ENCODE data around the gene SCD5.

The SCD5 gene

DNA sequence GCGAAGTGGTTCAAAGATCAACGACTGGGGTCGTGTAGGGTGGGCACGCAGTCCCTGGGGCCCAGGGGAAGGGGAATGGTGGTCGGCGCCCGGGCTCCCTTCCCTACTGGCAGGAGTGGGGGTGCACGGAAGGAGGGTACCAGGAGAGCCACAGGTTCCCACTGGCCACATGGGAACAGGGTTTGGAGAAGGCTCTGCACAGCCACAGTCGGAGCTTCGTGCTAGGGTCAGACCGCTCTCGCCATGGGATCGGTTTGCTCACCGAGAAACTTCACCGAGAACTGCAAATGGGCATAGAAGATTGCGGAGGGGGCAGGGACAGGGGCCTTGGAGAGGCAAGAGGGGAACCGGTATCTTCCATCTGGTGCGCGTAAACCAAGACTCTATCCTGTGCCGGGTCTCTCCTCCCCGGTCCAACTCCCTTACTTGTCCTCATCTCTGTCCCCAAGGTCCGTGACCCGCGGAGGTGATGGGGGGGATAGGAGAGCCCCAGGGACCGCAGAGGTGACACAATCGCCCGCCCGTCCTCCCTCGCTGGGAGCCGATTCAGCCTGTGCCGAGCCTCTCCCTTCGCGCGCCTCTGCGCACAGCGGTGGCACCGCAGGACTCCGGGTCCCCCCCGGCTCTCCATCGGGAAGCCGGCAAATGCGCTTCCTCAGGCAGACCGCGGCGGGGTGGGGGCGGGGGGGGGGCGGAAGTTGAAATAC is 1.0 kb downstream of the SCD5 start:
- no peak for DNase-seq (ENCODE audit: low read depth in 2 of 2, low spot score in 1 of 2)

- DNase-seq (ENCODE audit: low read depth in 2 of 2, low spot score in 1 of 2), result no peak
Observed at GRCh38 chr4:82797040-82797404, 1.6 kb downstream of the SCD5 start.

GRCh38 chr4:82792912-82793649 is 5.5 kb downstream of the SCD5 start:
- no peak for DNase-seq (ENCODE audit: low read depth in 2 of 2, low spot score in 1 of 2)

- no peak for DNase-seq (ENCODE audit: low read depth in 2 of 2, low spot score in 1 of 2)
Observed at GRCh38 chr4:82791179-82791578, 7.4 kb downstream of the SCD5 start.

- no peak for DNase-seq (ENCODE audit: low read depth in 2 of 2, low spot score in 1 of 2)
Observed at GRCh38 chr4:82790060-82790660, 8.4 kb downstream of the SCD5 start.

GRCh38 chr4:82789025-82789776 is 9.4 kb downstream of the SCD5 start:
- no peak for DNase-seq (ENCODE audit: low read depth in 2 of 2, low spot score in 1 of 2)

DNA sequence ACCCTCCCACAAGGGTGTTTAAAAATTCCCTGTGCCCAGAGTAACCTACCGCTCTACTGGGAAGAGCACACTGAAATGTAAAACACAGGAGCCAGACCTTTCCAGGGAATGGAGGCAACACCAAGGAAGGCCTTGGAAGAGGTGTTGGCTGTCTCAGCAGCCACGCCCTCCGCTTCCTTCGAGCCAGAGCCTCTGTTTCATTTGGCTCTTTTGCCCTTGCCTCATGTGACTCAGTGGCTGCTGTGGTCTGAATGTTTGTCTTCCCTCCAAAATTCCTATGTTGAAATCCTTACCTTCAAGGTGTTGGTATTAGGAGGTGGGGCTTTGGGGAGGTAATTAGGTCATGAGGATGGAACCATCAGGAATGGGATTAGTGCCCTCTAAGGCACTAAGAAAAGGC is 11.3 kb downstream of the SCD5 start:
- no peak for DNase-seq (ENCODE audit: low read depth in 2 of 2, low spot score in 1 of 2)

DNA sequence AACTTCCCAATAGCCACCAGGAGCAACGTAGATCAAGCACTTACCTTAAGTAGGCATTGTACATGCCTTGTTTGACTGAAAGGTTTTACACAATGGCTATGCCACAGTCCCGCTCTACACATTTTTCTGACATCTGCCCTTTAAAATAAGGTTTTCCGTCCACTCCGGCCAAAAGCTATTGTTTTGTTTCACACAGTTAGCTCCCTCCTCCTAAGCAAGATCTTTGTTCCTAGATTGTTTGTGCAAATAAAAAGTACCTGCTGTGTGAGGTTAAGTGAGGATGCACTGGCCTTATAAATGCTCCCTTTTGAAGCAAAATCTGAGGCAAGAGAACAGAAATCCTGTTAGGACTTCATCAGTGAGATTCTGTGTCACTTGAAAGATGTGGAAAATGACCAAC is 11.8 kb downstream of the SCD5 start:
- DNase-seq (ENCODE audit: low read depth in 2 of 2, low spot score in 1 of 2), result no peak

DNA sequence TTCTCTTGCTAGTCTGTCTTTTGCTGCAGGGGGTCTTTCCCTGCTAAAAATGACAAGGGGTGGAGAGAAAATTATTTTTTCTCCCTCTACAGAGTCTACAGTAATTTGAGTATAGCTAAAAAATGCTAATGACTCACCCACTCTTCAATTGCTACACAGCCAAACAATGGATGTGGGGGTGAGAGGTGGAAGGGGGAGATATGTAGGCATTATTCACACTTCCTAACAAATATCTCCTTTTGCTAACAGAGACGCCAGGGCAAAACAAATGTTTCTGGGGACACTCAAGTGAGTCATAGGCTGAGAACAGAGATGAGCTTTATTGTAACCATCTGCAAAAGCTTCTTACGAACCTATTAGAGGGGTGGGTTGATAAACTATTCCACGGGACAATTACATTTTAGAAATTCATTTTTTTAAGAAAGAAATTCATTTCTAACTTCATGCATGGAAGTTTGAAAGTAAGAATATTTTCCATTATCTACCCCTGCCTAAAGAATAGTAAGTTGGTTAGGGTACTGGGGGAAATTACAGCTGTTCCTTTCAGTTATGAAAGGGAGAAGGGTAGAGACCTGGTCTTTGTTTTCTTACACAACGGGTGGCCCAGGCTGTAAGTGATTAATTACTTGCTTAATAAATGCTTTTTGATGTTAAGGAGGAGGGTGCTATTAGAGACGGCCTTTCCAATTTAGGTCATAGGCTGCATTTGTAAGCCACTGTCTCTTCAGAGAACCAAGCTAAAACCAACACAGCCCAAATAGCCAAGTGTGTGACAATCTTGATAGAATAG is 12.8 kb downstream of the SCD5 start:
- no peak for DNase-seq (ENCODE audit: low read depth in 2 of 2, low spot score in 1 of 2)

DNA sequence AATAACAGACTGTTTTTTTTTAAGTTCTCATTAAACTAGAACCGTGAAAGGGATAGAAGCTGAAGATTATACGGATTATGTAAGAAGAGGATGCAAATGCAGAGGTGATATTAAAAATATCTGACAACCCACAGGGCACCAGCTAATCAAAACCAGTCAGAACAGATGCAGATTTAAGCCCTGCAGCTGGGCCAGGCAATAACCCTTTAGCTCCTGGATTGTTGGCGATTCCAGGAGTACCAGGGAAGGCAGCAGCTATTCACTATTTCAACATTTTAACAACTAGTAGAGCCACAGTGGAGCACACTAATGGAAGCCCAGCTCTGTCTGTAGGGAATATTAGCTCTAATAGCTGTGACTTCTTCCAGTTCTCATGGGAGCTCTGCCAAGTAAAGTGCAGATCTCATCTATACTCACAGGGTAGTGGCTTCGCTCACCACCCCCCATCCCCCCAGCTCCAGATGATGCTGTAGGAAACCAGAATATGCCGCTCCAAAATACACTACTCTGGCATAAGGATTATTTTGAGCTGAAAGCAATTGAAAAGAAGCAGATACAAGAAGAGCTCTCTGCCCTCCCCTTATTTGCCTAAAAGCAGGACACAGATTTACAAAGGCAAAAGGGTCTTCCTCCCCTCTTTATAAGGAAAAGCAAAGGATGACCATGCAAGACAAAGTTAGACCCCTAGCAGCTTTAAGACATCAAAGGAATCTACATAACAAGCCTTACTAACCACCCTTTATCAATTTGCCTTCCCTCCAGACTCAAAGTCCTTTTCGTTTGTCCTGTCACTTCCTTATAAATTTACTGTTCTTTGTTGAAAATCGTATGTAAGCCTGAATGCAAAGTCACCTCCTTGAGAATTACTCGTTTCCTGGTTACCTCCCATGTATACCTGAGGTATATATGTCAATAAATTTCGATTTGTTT is 13.7 kb downstream of the SCD5 start:
- DNase-seq (ENCODE audit: low read depth in 2 of 2, low spot score in 1 of 2), result no peak

- no peak for DNase-seq (ENCODE audit: low read depth in 2 of 2, low spot score in 1 of 2)
Observed at GRCh38 chr4:82782626-82783345, 15.8 kb downstream of the SCD5 start.

GRCh38 chr4:82780752-82781231 is 17.8 kb downstream of the SCD5 start:
- DNase-seq (ENCODE audit: low read depth in 2 of 2, low spot score in 1 of 2), result no peak

- DNase-seq (ENCODE audit: low read depth in 2 of 2, low spot score in 1 of 2), result no peak
Observed at GRCh38 chr4:82780170-82780751, 18.3 kb downstream of the SCD5 start.

- DNase-seq (ENCODE audit: low read depth in 2 of 2, low spot score in 1 of 2), result no peak
Observed at GRCh38 chr4:82779032-82779431, 19.6 kb downstream of the SCD5 start.

DNA sequence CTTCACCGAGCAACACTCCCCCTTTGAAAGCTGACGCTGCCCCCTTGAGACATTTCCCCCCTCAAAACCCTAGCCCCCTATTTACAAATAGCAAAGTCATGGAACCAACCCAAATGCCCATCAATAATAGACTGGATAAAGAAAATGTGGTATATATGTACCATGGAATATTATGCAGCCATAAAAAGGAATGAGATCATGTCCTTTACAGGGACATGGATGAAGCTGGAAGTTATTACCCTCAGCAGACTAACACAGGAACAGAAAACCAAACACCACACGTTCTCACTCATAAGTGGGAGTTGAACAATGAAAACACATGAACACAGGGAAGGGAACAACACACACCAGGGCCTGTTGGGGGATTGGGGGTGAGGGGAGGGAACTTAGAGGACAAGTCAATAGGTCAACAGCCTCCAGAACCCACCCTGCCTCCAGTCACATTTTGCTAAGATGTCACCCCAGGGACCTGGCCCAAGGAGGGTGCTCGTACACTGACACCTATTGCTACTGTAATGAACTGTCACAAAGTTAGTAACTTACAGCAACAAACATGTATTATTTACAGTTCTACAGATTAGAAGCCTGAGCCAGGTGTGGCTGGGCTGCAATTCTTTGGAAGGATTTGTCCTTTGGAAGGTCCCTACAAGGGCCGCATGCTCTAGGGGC is 20.6 kb downstream of the SCD5 start:
- no peak for DNase-seq (ENCODE audit: low read depth in 2 of 2, low spot score in 1 of 2)

DNA sequence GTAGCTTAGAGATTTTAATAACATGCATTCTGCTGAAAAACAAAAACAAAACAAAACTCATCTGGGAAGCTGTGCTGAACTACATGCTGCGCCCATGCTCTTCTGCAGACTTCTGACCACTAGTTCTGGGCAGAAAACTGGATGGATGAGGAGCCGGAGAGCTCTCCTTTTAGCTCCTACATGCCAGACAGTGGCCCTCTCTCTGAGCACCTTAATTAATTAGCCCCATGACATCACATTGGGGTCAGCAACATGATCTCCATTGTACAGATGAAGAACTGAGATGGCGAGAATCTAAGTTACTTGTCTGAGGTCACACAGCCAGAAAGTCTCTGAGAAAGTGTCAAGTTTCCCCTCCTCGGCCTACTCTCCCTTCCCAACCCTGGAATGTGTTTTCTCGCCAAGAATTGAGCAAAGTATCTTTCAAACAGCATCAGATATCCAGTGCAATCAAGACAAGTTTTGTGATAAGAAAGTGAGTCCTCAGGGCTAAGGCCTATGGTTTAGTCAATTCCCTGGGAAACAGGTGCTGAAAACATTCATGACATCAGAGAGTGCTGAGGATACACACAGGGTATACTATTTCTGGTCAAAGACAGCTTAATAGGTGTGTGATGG is 21.6 kb downstream of the SCD5 start:
- DNase-seq (ENCODE audit: low read depth in 2 of 2, low spot score in 1 of 2), result no peak

GRCh38 chr4:82775243-82775642 is 23.4 kb downstream of the SCD5 start:
- no peak for DNase-seq (ENCODE audit: low read depth in 2 of 2, low spot score in 1 of 2)

DNA sequence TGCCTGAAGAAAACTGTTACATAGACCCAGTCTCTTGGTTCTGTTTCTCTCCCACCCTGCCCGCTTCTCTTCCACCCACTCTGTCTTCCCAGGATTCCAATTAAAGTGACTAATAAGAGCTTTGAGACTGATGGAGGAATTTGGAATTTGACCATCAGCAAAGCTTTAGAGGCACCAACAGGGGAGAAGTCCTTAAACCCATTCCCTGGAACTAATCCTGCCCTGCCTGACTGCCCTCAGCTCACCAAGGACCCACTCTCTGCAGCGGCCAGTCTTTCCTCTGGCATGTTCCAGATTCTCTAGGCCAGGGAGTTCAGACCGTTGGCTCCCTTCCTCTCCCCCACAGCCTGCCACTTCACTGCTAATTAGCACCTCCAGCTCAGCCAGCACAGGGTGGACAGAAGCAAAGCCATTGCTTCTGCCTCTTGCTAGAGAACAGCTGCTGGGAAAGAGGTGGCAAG is 23.9 kb downstream of the SCD5 start:
- DNase-seq (ENCODE audit: low read depth in 2 of 2, low spot score in 1 of 2), result no peak
